HG02623 (cell line): ENCODE measurements around the gene DMRT1.
A peak's percentile ranks its signal among the peaks of the same experiment; 100 is the strongest.
"Not testable (repeated sequence)": the region's sequence is repeated elsewhere in the genome, so short reads cannot be mapped to it uniquely, and the experiment has no call there.

Experiments used
- ATAC-seq: cut with Tn5 transposase; IDR thresholded peaks from one replicate; pipeline ENCODE4 v1.9.1; 2021; ENCODE audit warnings: moderate library complexity; ENCODE audit not compliant: unreplicated experiment

Gene DMRT1

DNA sequence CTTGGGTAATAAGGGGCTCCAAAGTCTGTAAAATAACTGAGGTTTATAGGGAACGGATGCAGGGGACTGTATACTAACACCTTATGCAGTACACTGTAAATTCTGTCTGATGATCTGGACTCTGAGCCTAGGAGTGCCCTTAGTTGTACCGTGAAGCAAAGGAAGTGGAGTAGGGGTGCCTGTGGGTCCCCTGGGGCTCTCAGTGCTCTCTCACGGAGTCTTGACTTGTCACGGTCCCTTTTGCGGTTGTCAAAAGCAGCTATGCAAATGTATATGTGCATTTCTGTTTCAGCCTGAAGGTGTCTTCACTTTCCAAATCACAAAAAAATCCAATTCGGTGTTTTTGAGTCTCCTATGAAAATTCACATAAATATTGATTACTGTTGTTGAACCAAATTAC is 17.8 kb downstream of the DMRT1 start:
- peak; percentile 100 for ATAC-seq

DNA sequence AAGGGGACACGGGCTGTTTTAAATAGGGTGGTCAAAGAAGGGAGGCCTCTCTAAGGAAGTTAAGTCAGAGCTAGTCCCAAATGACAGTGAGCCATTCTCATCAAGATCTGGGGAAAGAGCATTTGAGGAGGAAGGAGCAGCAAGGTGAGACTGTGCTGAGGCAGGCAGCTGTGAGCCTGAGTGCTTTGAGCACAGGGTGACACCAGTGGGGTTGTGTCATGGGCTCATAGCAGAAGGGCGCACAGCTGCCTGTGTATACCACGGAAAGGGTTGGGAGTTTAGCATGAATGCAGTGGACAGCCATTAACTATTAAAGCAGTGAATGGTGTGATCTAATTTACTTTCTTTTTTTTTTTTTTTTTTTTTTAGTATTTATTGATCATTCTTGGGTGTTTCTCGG is 19.2 kb downstream of the DMRT1 start:
- no peak for ATAC-seq

DNA sequence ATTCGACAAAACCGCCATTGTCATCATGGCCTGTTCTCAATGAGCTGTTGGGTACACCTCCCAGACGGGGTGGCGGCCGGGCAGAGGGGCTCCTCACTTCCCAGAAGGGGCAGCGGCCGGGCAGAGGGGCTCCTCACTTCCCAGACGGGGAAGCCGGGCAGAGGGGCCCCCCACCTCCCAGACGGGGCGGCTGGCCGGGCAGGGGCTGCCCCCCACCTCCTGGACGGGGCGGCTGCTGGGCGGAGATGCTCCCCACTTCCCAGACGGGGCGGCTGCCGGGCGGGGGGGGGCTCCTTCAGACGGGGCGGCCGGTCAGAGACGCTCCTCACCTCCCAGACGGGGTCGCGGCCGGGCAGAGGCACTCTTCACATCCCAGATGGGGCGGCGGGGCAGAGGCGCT is 20.0 kb downstream of the DMRT1 start:
- not testable (repeated sequence) for ATAC-seq

DNA sequence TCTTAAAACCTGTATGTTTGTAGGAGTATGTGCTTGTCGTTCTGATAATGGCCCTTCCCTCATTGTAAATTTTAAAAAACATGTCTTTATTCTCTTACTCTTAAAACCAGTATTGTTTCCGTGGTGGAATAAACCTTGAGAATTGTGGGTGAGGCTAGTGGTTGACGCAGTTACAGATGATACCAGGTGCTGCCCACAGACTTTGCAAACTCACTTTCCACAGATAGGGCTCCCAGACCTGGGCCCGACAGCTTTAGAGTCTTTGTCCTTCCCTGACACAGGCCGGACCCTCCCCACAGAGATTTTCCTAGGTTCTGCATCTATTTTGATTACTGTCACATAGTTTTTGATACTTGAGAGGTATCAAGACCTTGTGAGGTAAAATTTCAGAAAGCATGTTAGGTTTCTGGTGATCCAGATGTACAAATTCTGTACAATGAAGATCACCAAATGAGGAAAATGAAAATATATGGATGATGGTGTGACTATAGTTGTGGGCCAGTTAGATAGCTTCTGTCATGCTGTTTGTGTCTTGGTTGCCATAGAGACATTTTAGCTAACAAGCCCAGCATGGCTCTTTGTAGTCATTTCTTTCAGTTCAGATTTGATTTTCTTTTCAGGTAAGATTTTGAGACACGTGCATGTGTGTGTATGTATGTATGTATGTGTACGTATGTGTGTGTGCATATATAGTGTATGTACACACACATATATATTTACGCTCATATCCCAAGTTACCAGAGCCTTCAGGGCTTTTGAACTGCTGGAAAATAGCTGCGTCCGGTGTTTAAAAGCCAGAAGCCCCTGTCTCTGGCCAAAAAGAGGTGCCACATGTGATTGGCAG is 33.8 kb downstream of the DMRT1 start:
- ATAC-seq = no peak

- ATAC-seq = no peak
These were observed 34.9 kb downstream of the DMRT1 start for GRCh38 chr9:876425-876824.

- ATAC-seq = no peak
These were observed 36.7 kb downstream of the DMRT1 start for GRCh38 chr9:878239-878638.

DNA sequence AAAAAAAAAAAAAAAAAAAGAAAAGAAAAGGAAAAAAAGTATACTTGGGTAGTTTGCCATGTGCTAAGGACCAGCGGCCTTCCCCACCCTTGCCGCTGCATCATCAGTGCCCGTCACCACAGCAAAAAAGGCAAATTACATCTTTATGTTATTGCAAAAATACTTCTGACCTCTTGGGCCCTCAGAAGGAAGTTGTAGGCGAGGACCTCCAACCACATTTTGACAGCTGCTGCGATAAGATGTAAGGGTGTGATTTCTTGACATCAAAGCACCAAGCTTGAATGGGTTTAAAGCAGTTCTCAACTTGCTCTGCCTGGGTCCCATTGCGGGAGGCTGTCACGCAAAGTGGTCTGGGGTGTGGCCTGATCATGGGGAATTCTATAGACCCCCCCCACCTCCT is 39.2 kb downstream of the DMRT1 start:
- no peak for ATAC-seq

DNA sequence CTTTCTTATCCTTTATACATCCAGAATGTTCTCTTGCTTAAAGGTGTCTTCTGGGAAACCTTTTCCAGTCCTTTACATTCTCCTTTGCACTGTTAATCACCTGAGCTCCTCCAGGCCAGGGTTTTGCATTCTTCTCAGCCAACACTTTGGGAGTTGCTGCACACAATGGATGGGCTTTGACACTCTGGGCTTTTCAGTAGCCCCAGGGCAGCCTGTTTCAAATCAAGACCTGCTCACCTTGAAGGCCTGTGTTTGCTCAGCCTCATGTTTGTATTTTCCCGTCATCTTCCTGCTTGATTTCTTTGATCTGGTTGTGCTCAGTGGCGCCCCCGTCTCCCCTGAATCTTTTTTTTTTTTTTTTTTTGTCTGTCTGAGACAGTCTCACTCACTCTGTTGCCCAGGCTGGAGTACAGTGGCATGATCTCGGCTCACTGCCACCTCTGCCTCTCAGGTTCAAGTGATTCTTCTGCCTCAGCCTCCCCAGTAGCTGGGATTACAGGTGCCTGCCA is 41.0 kb downstream of the DMRT1 start:
- ATAC-seq = no peak

GRCh38 chr9:883011-883410 is 41.5 kb downstream of the DMRT1 start:
- no peak for ATAC-seq

DNA sequence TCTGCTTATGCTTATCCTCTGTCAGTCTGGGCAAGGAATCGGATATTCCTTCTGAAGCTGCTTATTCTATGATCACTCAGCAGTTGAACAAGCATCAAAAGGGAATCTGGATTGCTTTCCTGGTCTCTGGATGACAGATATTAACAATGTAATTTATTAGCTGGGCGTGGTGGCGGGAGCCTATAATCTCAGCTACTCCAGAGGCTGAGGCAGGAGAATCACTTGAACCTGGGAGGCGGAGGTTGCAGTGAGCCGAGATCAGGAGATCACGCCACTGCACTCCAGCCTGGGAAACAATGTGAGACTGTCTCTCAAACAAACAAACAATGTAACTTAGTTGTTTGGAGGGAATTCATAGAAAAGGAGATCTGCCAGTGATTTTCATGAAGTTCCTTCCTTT is 45.4 kb downstream of the DMRT1 start:
- no peak for ATAC-seq

DNA sequence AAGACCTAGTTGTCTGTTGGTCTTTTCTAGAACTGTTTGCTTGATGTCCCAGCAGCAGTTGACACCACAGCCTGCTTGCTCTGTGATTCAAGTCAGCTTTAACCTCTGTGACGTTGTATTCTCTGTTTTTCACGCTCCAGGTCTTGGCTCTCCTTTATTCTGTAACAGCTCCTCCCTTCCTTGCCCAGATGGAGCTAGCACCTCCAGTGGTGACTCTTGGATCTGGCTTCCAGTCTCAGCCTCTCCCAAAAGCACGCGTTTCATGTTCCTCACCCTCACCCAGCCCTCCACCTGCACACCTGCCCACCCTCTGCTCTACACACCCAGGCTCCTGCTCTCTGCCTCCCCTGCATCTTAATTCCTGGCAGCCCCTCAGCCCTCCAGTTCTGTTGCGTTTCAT is 50.6 kb downstream of the DMRT1 start:
- ATAC-seq = no peak

- ATAC-seq = no peak
These were observed 51.6 kb downstream of the DMRT1 start for GRCh38 chr9:893115-893514.

GRCh38 chr9:893843-894420 is 52.4 kb downstream of the DMRT1 start:
- ATAC-seq = peak; percentile 97

DNA sequence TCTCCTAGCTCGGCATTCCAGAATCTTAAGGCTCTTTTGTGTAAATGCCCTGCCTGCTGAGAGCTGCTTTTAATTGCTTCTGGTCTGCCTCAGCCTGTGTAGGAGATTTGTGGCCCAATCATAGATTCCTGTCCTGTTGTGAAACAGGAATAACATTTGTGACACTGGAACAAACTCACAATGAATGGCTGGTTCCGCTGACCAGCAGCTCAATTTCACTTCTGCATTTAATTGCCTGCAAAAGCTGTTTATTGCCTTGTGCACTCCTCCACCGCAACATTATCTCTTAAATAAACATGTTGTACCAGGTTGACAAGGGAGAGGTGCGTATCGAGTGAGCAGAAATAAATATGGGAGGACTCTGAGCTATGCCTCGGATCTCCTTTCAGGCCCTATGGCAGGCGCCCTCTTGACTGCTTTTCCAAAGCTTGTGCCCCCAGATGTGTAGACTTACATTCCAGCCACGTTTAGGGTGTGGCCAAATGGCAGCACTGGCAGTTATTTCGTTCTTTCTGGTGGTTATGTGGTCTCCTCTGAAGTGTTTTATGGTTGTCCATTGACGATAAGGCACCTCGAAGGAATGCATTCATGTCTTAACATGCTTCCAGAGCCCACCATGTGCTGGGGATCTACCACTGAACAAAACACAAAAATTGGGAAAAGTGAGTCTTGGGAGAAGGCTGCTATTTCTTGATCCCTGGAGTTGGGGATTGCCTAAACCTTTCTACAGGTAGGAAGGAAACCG is 58.1 kb downstream of the DMRT1 start:
- ATAC-seq = no peak

- no peak for ATAC-seq
These were observed 62.4 kb downstream of the DMRT1 start for GRCh38 chr9:903886-904285.

- no peak for ATAC-seq
These were observed 64.4 kb downstream of the DMRT1 start for GRCh38 chr9:905906-906305.

DNA sequence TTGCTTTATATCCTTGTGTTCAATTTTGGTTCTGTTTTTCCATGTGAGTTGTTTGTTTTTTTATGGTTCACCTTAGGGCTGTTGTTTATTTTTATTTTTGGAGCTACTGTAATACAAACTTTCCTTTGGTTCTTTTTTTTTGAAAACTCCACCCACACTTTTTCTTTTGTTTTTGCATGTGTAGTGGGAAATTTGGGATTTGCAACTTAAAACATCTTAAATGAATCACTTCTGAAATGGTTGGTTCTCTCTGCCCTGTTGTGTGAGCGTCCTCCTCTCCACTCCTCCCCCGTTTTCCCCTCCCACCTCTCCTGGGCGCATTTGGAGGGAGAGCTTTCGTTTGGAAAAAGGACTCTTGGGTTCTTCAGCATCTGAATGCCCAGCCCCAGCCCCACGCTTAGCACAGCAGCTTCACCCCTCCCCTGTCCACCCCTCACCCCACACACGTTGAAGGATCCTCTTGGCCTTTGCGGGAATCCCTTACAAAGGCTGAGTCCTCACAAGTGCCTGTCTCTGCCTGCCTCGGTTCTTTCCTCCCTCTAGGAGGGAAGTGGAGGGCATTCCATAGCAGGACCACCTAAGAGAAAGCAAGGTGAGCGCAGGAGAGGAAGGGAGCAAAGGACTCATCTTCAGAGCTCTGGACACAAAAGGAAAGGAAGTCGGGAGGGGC is 67.2 kb downstream of the DMRT1 start:
- no peak for ATAC-seq

- ATAC-seq = no peak
These were observed 69.5 kb downstream of the DMRT1 start for GRCh38 chr9:911005-911404.

GRCh38 chr9:912776-913175 is 71.3 kb downstream of the DMRT1 start:
- no peak for ATAC-seq

- not testable (repeated sequence) for ATAC-seq
These were observed 72.0 kb downstream of the DMRT1 start for GRCh38 chr9:913526-913925.

DNA sequence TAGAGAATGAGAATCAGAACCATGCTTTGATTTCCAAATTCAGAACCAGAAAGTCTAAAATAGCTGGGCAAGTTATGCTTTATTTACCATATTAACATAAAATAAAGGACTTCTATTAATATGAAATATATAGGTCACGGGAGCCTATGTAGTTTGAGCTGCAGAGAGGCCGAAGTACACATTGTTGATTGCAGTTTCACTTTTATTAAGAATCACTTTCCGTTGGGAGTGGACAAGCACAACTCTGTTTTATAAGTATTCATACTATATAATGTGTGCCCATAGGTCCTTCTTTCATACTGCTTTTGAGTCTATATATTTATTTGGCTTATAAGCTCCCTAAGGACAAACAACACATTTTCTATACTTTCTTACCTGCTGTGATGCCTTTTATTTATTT is 76.2 kb downstream of the DMRT1 start:
- ATAC-seq = no peak
